ENCODE measurements around the gene CDYL2.

GRCh38 chr16:80742331-80742730, 62.1 kb downstream of the CDYL2 start:
- TF ChIP-seq CTCF (IDR thresholded peaks at IDR 0.05 in 4 of 5, conservative IDR thresholded peaks at IDR 0.05 in 1 of 5): no peak
- TF ChIP-seq POLR2A (IDR thresholded peaks at IDR 0.05): no peak
